Measurements from ENCODE around the gene DMRTB1. TPM values are rescaled to one million over a fixed set of nuclear protein-coding genes. Genes with fewer than 3 reads are reported as not detected.

The DMRTB1 gene
- total RNA-seq, 1 experiment from 2014 or later = not detected

GRCh38 chr1:53483170-53483569, 24.0 kb downstream of the DMRTB1 start:
- ChIA-PET CTCF (no interaction called here), RAD21 (ENCODE audit: low non-redundant PET in 1 of 2, low total read pairs in 2 of 2, uncharacterized antibody in 2 of 2, unreplicated experiment in 2 of 2) (no interaction called here), POLR2A (no interaction called here)
- H3K9ac ChIP-seq (ENCODE audit: low read length) = no peak overlapping the region
- H3K27ac ChIP-seq (ENCODE audit: low read depth, low read length) = no peak overlapping the region
- DNase-seq (ENCODE audit: low read depth, low spot score) (no peak), ATAC-seq (no peak)
- H3K9me3 ChIP-seq (ENCODE audit: control insufficient read depth in 1 of 2, insufficient read depth in 1 of 2, low read depth in 1 of 2, low read length in 2 of 2) = no peaks in the 10 kb centered on the region
- H3K9me2 ChIP-seq (ENCODE audit: insufficient read depth) = no peaks in the 10 kb centered on the region
- no peak overlapping the region for H3K4me3 ChIP-seq (replicated peaks in 1 of 2; ENCODE audit: low read depth in 1 of 2, low read length in 2 of 2)
- TF ChIP-seq ELF1 (IDR thresholded peaks at IDR 0.05; ENCODE audit: borderline replicate concordance, low read depth) = no peak
- TF ChIP-seq CTCF (IDR thresholded peaks at IDR 0.05 in 2 of 3, conservative IDR thresholded peaks at IDR 0.05 in 1 of 3; ENCODE audit: borderline replicate concordance in 1 of 3, insufficient read depth in 1 of 3, low read depth in 2 of 3, low read length in 2 of 3) = no peak
- TF ChIP-seq YY1 (IDR thresholded peaks at IDR 0.05; ENCODE audit: extremely low read depth, insufficient replicate concordance, low read depth, low read length) = no peak
- TF ChIP-seq TCF7L2 (IDR thresholded peaks at IDR 0.05; ENCODE audit: borderline replicate concordance, extremely low read depth, insufficient read depth, insufficient read length) = no peak
- TF ChIP-seq RAD21 (IDR thresholded peaks at IDR 0.05; ENCODE audit: low read depth) = no peak
- no peak for TF ChIP-seq CEBPB (IDR thresholded peaks at IDR 0.05; ENCODE audit: low read depth)
- no peak for TF ChIP-seq SIN3A (IDR thresholded peaks at IDR 0.05; ENCODE audit: low read depth)
- TF ChIP-seq JUND (IDR thresholded peaks at IDR 0.05) = no peak
- no peak for TF ChIP-seq POLR2AphosphoS5 (IDR thresholded peaks at IDR 0.05; ENCODE audit: low read depth, low read length)
- no peak for TF ChIP-seq ZNF274 (IDR thresholded peaks at IDR 0.05; ENCODE audit: low read depth, low read length)
- no peak for TF ChIP-seq SRF (IDR thresholded peaks at IDR 0.05; ENCODE audit: low read depth)
- no peak for TF ChIP-seq ZBTB33 (IDR thresholded peaks at IDR 0.05; ENCODE audit: extremely low read depth, insufficient replicate concordance, low read length)
- no peak for TF ChIP-seq REST (IDR thresholded peaks at IDR 0.05; ENCODE audit: low read depth)
- TF ChIP-seq SP1 (IDR thresholded peaks at IDR 0.05; ENCODE audit: low read depth) = no peak
- no peak for TF ChIP-seq EZH2 (IDR thresholded peaks at IDR 0.05)
- no peak for TF ChIP-seq CBX3 (IDR thresholded peaks at IDR 0.05; ENCODE audit: low read depth)
- no peak for TF ChIP-seq ZFX (IDR thresholded peaks at IDR 0.05)
- no peak for TF ChIP-seq POLR2A (IDR thresholded peaks at IDR 0.05; ENCODE audit: borderline replicate concordance, extremely low read depth, insufficient read depth, insufficient read length)
- no peak overlapping the region for H3K4me2 ChIP-seq (ENCODE audit: low read length)
- no peaks in the 10 kb centered on the region for H3K79me2 ChIP-seq (ENCODE audit: insufficient read depth, low read length)
- no peaks in the 10 kb centered on the region for H3K36me3 ChIP-seq (ENCODE audit: control insufficient read depth in 1 of 2, insufficient read depth in 2 of 2, low read length in 2 of 2)
- BruUV-seq (replicated peaks) = no TSS peak
- intact Hi-C loops (cut with micrococcal nuclease) = loop anchor here (10.0 kb wide), 2 partner anchors 332 to 472 kb away; no protein-coding TSS in a partner anchor
- no peak overlapping the region for H2AFZ ChIP-seq (ENCODE audit: low read depth, low read length, poor library complexity, severe bottlenecking)
- H3K4me1 ChIP-seq (ENCODE audit: control insufficient read depth in 1 of 2, insufficient read depth in 2 of 2, low read length in 2 of 2) = peaks cover 0 to 5% of the 10 kb centered on the region in 2 experiments; a peak in 1 of 4 replicates
- H3K27me3 ChIP-seq (ENCODE audit: insufficient read depth, low read length) = no peaks in the 10 kb centered on the region
- H4K20me1 ChIP-seq (ENCODE audit: insufficient read depth) = no peaks in the 10 kb centered on the region
